ENCODE results near the gene KBTBD6.
"Not testable (repeated sequence)": the region's sequence is repeated elsewhere in the genome, so short reads cannot be mapped to it uniquely, and the experiment has no call there.

The KBTBD6 gene, protein sequence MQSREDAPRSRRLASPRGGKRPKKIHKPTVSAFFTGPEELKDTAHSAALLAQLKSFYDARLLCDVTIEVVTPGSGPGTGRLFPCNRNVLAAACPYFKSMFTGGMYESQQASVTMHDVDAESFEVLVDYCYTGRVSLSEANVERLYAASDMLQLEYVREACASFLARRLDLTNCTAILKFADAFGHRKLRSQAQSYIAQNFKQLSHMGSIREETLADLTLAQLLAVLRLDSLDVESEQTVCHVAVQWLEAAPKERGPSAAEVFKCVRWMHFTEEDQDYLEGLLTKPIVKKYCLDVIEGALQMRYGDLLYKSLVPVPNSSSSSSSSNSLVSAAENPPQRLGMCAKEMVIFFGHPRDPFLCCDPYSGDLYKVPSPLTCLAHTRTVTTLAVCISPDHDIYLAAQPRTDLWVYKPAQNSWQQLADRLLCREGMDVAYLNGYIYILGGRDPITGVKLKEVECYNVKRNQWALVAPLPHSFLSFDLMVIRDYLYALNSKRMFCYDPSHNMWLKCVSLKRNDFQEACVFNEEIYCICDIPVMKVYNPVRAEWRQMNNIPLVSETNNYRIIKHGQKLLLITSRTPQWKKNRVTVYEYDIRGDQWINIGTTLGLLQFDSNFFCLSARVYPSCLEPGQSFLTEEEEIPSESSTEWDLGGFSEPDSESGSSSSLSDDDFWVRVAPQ

DNA sequence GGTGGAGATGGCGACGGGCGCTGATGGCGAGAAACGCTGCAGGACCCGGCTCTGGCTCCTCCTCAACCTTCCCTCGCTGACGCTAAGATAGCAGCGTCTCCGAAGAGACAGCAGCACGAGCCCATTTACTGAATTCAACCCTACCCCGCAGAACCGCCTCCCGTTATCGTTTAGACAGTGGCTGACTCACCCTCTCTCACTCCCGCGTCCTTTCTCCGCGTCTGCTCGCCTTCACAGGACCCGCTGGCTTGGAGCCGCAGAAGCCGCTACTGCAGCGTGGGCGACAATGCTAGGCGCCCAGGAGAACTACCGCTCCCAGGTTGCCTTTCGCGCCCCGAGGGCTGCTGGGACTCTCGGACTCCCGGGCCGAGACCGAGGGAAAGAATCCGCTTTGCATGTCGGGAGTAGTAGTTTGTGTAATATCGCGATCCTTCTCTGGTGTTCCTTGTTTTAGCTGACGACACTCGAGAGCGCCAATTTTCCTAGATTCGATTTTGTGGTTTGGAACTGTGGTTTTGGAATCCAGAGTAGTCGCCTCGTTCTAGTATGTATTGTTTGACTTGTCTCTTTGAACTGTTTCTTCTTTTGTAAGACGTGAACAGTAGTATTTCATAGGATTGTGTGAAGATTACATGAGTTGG lies at the start of gene KBTBD6:
TSS of gene KBTBD6 (minus strand) at position 291 of the 641 bp plus-strand sequence. CDS start 291 bp downstream, outside the sequence.
- peak; percentile 95 to 96 for DNase-seq

DNA sequence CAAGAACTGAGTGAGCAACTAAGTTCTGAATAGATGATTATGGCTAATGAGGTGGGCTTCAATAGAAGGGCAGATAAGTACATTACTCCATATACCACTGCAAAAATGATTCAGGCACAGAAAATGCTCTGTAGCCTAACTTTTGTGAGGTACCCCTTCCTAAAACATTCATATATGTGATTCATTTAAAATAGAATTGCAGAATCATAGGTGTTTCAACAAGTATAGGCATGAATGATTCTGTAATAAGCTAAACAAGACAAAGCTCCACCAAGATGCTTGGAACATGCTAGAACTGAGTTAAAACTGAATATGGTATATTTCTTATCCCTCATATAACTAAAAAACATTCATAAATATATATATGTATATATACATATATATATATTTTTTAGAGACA lies 49.6 kb upstream of the KBTBD6 start:
- no peak for DNase-seq

DNA sequence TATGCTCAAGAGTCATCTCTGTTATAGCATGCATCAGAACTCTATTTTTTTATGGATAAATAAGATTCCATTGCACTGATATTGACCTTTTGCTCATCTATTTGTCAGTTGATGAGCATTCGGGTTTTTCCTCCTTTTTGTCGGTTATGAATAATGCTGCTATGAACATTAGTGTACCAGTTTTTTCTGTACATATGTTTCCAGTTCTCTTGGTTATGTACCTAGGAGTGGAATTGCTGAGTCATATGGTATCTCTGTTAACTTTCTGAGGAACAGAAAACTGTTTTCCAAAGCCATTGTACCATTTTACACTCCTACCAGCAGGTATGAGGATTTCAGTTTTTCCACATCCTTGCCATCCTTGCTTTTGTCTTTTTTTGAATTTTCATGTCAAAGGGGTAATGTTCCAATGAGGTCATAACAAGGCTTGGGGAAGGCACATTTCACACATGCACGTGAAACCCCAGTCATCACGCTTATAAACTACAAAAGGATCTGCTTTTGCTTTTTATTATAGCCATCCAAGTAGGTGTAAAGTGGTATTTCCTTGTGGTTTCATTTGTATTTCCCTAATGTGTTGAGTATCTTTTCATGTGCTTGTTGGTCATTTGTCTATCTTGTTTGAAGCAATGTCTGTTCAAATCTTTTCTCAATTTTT lies 47.1 kb upstream of the KBTBD6 start:
- DNase-seq: peak in 1 of 2 experiments; percentile 10

DNA sequence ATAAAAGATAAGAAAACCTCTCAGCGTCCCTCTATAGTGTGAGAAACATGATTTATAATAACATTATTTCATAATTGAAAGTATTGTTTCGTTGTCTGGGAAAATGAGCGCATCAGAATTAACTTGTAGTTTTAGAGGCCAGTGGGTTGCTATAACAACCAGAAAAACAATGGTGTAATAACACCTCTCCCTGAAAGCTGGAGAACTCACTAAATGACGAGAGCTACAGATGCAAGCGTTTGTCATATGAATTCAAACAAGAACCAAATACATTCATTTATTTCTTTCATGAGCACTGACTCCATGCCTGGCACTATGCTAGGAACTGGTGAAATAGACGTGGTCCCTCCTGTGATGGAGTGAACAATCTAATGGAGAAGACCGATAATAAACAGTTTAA lies 45.4 kb upstream of the KBTBD6 start:
- DNase-seq: no peak

DNA sequence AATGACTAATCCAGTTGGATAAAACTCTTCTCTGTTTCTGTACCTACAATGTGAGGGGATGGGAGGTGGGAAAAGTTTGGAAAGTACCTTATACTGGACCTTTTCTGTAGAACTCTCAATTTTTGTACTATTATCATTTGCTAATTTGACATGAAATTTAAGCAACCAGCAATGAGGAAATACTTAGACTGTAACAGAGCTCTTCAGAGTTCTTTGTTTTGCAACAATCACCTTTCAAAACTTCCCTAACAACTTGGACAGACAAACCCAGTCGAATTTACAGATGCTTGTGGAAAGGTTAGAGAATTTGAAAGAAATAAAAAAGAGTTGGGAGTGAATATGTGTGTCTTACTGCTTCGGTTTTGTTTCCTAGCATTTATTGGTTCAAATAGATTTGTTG lies 45.0 kb upstream of the KBTBD6 start:
- no peak for DNase-seq

DNA sequence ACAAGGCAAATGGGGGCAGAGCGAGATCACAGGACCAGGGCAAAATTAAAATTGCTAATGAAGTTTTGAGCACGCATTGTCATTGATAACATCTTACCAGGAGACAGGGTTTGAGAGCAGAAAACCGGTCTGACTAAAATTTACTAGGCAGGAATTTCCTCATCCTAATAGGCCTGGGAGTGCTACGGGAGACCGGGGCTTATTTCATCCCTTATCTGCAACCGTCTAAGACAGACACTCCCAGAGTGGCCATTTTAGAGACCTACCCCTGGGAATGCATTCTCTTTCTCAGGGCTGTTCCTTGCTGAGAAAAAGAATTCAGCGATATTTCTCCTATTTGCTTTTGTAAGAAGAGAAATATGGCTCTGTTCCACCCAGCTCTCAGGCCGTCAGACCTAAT lies 43.0 kb upstream of the KBTBD6 start:
- DNase-seq: not testable (repeated sequence)

DNA sequence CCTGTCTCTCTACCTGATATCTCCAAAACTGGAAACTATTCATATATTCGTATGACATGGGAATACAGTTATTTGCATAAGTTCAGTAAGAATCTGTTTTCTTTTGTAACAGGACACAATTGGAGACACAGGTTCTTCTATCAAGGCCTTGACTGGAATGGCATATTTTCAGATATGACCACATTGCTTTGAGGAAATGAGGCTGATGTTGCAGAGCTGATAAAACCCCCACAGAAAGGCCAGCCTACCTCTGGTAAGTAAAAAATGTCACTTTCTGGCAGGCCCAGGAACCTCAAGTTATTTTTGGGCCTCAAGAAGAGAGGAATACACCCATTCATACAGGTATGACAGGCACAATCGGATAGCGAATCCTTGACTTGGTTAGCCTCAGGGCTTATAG lies 29.5 kb upstream of the KBTBD6 start:
- DNase-seq: no peak

DNA sequence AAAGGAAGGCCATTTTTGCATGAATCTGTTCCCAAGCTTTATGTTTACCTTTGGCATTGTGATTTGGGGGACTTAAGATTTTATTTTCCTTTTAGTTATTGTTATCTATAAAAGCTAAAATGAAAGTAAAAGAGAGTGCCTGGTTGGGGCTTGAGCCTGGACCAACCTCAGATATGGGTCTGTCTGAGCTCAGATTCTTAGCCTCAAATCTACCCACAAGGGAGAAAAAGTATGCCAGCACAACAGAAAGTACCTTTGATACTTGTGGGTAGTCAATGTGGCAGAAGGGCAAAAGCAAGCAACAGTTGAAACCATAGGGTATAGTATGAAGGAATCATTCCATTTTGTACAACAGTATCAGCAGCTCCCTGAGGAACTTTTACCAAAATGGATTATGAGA lies 26.6 kb upstream of the KBTBD6 start:
- no peak for DNase-seq

DNA sequence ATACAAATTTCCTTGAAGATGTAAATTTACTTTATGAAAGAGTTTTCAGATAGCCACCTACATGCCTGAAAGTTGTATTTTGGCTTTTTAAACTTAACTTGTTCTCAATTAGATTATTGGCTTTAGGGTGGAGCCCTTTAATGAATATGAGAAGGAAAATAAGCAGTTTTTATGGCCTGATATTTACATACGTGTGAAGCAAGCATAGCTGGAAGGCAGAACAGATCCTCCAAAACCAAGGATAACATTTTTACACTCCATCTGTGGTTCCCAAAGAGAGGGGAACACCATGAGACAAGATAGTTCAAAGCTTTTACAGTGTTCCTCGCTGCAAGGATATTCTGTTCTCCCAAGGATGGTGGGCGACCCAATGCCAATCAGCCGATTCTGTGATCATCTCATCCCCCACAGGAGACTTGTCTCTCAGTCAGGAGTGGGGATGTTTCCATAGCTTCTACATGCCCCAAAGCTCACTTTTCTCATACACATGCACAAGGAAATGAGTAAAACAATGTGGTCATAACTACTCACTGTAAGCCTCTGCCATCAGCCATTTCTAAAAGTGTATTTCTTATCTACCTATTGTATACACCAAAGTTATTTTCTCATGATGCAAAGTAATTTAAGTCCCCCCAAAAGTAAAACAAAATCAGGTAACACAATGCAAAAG lies 24.6 kb upstream of the KBTBD6 start:
- no peak for DNase-seq

DNA sequence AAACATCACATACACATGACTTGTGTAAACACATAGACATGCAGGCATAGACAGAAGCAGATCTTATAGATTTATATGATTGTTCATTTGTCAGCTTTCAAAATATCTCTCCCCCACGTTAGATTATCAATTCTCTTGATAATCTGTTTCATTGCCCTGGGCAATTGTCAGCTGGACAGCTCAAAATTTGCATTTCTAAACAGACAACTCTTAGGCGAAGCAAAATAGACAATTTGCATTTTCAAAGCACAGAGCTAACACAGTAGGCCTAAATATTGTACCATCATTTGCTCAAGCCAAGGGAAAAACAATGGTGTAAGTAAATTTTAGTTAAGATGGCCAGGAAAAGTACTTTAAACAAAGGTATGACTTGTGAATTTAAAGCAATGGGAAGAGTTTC lies 24.0 kb upstream of the KBTBD6 start:
- no peak for DNase-seq

DNA sequence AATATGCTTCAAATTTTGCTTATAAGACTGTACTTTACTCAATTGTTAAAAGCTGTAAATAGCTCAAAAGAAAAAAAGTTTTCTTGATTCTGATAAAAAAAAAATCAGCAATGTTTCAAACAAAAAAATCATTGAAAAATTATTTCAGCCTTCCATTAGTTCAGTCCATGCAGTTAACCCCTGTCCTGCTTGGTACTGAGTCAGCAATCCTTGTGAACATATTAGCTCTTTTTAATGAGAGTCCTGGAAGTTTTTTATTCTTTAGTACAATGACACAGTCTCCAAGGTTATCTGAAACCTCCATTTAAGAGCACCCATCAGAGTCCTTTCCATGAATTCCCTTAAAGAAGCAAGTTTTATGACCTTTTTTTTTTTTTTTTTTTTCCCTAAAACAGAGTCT lies 21.4 kb upstream of the KBTBD6 start:
- no peak for DNase-seq

DNA sequence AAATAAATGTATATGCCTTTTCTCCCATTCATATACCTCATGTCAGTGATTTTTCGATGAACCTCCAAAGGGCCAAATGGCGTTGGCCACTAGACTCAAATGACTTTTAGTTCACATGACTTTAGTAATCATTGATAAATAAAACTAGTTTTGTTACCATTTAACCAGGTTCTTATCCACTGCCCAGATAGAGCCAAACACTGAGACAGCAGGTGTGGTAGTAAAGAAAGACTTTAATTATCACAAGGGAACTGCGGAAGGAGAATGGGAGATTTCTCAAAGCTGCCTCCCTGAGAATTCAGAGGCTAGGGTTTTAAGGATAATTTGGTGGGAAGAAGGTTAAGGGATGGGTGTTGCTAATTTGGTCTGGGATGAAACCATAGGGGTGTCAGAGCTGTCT lies 19.4 kb upstream of the KBTBD6 start:
- DNase-seq: no peak

DNA sequence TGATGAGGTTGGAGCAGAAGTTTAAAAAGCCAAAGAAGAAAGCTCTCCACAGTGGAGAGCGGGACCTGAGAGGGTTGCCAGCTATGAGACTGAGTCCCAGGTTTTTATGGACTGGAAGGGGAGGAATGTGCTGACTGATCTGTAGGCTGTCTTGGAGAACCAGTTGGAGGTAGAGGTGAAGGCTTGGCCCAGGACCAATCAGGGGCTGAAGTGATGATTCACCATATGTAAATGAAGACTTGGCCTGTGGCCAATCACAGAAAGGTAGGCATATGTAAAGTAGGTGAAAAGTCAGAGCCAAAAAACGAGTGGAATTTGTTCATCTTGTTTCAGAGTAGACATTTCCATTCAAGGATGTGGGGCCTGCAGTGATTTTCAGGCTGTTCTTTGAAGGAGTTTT lies 17.5 kb upstream of the KBTBD6 start:
- no peak for DNase-seq

DNA sequence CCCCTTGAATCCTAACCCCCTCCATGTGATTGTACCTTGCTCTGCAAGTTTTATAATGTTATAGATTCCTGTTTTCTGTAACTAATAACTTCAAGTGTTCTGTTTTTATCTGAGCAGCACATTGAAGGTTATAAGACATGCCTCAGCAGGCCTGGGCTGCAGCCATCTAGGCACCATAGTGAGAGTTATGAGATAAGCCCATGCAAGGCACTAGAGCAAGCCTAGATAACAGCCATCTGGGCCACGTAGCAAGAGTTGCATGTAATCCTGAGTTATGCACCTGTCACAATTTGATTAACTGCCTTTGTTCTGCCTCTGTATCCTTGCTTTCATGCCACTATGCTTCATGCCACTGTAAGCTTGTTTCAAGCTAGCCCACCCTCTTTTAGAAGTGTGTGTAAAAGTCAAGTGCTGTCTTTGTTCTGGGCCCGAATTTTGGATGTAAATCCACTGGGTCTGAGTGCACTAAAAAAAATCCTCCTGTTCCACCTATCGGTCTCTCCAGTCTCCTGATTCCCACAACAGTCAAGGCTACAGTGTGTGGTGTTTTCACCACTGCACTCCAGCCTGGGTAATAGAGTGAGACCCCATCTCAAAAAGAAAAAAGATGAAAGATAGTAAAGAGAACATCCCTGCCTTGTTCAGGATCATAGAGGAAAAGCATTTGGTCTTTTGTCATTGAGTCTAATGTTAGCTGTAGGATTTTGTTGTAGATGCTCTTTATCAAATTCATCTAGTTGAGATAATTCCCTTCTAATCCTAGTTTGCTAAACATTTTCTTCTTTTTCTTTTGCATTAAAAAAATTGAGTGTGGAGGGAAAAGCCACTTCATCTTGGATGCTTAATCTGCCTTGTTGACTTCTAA lies 16.0 kb upstream of the KBTBD6 start:
- DNase-seq: no peak

DNA sequence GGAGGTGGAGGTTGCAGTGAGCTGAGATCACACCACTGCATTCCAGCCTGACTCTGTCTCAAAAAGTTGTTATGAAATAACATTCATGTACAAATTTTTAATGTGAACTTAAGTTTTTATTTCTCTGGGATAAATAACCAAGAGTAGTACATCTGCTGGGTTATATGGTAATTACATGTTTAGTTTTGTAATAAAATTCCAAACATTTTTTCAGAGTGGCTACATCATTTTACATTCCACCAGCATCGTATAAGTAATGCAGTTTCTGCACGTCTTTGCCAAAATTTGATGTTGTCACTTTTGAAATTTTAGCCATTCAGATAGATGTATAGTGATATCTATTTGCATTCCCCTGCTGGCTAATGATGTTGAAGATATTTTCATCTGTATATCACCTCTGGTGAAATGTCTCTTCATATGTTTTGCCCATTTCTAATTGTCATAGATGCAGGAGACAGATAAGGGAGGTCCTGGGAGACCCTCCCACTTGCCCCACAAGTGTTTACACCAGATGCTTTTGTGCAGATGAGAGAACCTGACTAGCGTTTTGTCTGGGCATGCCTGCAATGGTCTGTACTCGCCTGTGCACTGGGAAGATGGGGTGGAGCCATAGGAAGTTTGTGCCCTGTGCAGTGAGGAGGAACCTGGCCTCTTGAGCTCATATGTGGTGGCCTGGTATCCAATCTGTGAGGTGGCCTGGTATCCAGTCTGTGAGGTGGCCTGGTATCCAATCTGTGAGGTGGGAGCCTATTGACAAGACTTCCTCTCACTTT lies 12.7 kb upstream of the KBTBD6 start:
- DNase-seq: no peak

DNA sequence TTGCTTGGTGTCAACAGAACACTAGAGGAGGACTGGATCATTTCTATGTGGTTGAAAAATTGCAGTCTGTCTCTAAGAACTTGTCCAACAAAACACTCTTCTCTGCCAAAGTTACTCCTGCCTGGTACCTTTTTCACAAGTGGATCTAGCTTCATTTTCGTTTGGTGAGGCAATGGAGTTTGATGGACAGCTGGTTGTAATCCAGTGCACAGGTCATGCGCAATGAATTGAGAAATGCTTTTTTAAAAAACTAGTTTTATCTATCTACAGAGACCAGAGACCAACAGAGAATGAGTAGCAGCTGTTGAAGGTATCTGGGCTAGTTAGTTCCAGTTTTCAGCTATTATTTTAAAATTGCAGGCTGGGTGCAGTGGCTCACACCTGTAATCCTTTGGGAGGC lies 12.0 kb upstream of the KBTBD6 start:
- no peak for DNase-seq

DNA sequence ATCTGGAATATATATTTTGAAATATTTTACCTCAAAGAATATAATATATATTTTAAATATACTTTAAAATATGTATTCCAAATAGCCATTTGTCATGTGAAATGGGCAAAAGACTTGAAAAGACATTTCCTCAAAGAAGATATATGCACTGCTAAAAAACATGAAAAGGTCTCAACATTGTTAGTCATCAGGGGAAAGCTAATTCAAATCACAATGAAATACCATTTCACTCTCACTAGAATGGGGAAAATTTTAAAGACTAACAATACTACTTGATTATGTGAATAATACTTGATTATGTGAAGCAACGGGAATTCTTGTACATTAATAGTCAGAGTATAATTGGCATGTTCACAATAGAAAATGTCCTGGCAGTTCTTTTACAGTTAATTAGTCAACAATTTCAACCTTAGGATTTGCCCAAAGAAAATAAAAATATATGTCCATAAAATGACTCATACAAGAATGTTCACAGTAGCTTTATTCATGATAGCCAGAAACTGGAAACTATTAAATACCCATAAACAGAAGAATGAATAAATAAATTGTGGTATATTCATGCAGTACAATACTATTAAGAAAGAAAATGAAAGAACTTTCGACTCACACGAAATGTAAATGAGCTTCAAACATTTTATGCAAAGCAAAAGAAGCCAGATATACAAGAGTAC lies 6.8 kb upstream of the KBTBD6 start:
- no peak for DNase-seq

DNA sequence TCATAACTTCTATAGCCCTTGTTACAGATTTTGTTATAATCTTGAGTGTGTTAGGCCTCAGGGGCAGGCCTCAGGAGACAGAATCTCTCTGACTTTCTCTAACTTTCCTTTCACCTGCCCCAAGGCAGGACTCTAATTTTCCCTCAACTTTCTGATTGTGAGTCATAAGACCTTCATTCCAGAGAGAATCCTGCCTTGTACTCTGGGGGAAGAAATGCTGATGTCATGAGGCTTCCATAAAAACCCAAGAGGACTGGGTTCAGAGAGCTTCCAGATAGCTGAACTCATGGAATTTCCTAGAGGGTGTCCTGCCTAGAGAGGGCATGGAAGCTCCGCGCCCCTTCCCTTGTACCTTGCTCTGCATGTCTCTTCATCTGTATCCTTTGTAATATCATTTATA lies 5.3 kb upstream of the KBTBD6 start:
- no peak for DNase-seq

DNA sequence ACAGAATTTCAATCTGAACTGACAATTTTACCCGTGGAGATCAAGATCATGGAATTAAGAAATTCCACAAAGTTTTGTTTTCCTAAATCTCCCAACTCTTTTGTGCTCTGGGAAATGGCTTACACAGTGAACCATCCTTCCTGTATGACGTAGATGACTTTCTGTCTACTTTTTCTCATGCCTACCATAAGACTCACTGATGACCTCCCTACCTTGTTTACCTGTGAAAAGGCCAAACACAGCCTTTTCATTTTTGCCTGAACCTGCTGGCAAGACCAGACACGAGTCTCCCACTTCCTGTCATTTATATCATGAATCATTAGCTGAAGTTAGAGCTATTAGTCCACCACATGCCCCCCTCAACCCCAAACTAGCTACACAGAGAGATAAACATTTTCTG lies 4.6 kb upstream of the KBTBD6 start:
- no peak for DNase-seq

DNA sequence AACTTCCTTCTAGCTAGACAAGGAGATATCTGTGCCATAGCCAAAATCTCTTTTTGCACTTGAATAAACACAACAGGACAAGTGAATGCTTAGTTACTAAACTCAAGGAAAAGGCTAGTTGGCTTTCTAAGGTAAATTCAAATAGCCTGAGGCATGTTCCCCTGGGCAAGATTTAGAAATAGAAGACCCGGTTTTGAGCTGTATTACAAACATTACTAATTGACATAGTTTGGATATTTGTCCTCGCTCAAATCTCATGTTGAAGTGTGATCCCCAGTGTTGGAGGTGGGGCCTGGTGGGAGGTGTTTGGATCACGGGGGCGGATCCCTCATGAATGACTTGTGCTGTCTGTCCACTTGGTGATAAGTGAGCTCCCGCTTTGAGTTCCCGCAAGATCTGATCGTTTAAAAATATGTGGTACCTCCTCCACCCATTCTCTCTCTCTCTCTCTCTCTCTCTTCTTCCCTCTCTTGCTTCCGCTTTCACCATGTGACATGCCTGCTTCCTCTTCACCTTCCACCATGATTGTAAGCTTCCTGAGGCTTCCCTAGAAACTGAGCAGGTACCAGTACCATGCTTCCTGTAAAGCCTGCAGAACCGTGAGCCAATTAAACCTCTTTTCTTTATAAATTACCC lies 3.9 kb upstream of the KBTBD6 start:
- no peak for DNase-seq
